NCI-H82 (cell line): ENCODE measurements around the gene CHID1.

Source experiments
- DNase-seq: peaks from one replicate; lab custom pipeline; 2025; lab: John Stamatoyannopoulos, UW

The CHID1 gene

GRCh38 chr11:910589-911030 is at the start of gene CHID1:
Gene CHID1 (minus strand): TSS chr11:910810. CDS start chr11:904816, 5,994 bp downstream.
- DNase-seq: peak; percentile 85

- DNase-seq: no peak
Observed at GRCh38 chr11:959608-960007, 49.0 kb upstream of the CHID1 start.

- DNase-seq: no peak
Observed at GRCh38 chr11:959027-959426, 48.4 kb upstream of the CHID1 start.

GRCh38 chr11:958101-958500 is 47.5 kb upstream of the CHID1 start:
- DNase-seq: no peak

- no peak for DNase-seq
Observed at GRCh38 chr11:957212-957920, 46.8 kb upstream of the CHID1 start.

GRCh38 chr11:955154-956063 is 44.8 kb upstream of the CHID1 start:
- DNase-seq: no peak

- DNase-seq: no peak
Observed at GRCh38 chr11:954392-955153, 44.0 kb upstream of the CHID1 start.

- DNase-seq: no peak
Observed at GRCh38 chr11:953512-953911, 42.9 kb upstream of the CHID1 start.

GRCh38 chr11:952406-953385 is 42.1 kb upstream of the CHID1 start:
- DNase-seq: no peak

GRCh38 chr11:951507-951906 is 40.9 kb upstream of the CHID1 start:
- no peak for DNase-seq

GRCh38 chr11:947744-948143 is 37.1 kb upstream of the CHID1 start:
- no peak for DNase-seq

- no peak for DNase-seq
Observed at GRCh38 chr11:945986-946385, 35.4 kb upstream of the CHID1 start.

- DNase-seq: no peak
Observed at GRCh38 chr11:944711-945470, 34.3 kb upstream of the CHID1 start.

GRCh38 chr11:942823-943222 is 32.2 kb upstream of the CHID1 start:
- DNase-seq: no peak

GRCh38 chr11:940496-941135 is 30.0 kb upstream of the CHID1 start:
- DNase-seq: no peak

GRCh38 chr11:937841-938261 is 27.2 kb upstream of the CHID1 start:
- DNase-seq: no peak

- no peak for DNase-seq
Observed at GRCh38 chr11:936199-936598, 25.6 kb upstream of the CHID1 start.

GRCh38 chr11:934527-934926 is 23.9 kb upstream of the CHID1 start:
- no peak for DNase-seq

- DNase-seq: no peak
Observed at GRCh38 chr11:933936-934335, 23.3 kb upstream of the CHID1 start.
